HEK293 (cell line): Measurements from ENCODE around the gene C14orf93.
A peak's percentile ranks its signal among the peaks of the same experiment; 100 is the strongest.

Source experiments
- CTCF ChIA-PET: fragments of 350-600 bp; formaldehyde crosslinking; extraction: SDS; loops from one replicate; lab custom pipeline; 2021; ENCODE audit warnings: antibody characterized with exemption; lab: Yijun Ruan, JAX
- POLR2A ChIA-PET: fragments of 300-600 bp; formaldehyde crosslinking; extraction: SDS; loops from one replicate; lab custom pipeline; 2020; ENCODE audit warnings: antibody characterized with exemption, inconsistent platforms; lab: Yijun Ruan, JAX
- H3K27ac ChIP-seq: fragments of 200-500 bp; sonication (Bioruptor generic); 2 replicates; pipeline ENCODE4 v1.5.1; 2014; ENCODE audit warnings: low read depth, low read length, control low read depth, inconsistent platforms; ENCODE audit errors: extremely low read depth
- H3K36me3 ChIP-seq, 2 experiments: fragments of 200-500 bp in 1 of 2; sonication (Bioruptor generic) in 1 of 2; 1 replicate in 1 of 2; 2 replicates in 1 of 2; pipeline ENCODE4 v1.5.1; 2014 to 2017; ENCODE audit warnings: inconsistent platforms in 2 of 2, low read length in 2 of 2; ENCODE audit not compliant: control insufficient read depth in 2 of 2, insufficient read depth in 1 of 2
- H3K4me1 ChIP-seq: fragments of 200-500 bp; sonication (Bioruptor generic); 2 replicates; pipeline ENCODE4 v1.5.1; 2014; ENCODE audit warnings: mild to moderate bottlenecking, low read length, inconsistent platforms; ENCODE audit not compliant: control insufficient read depth, insufficient read depth
- H3K4me3 ChIP-seq: 2 replicates; pipeline ENCODE4 v1.5.1; 2011; ENCODE audit warnings: low read depth, mild to moderate bottlenecking, control low read depth, low read length, moderate library complexity
- H3K9me3 ChIP-seq: fragments of 200-500 bp; sonication (Bioruptor generic); 2 replicates; pipeline ENCODE4 v1.5.1; 2014; ENCODE audit warnings: low read depth, low read length, inconsistent platforms; ENCODE audit not compliant: control insufficient read depth, insufficient read depth
- GLI2 ChIP-seq: fragments of 450-650 bp; formaldehyde crosslinking; IDR thresholded peaks from 2 replicates; pipeline ENCODE4; 2017; ENCODE audit warnings: missing biosample characterization, missing genetic modification characterization, low read depth, borderline replicate concordance
- GLIS2 ChIP-seq: fragments of 450-650 bp; formaldehyde crosslinking; IDR thresholded peaks from 2 replicates; pipeline ENCODE4 v1.5.1; 2016; ENCODE audit warnings: missing biosample characterization, missing genetic modification characterization
- IKZF3 ChIP-seq: fragments of 450-650 bp; IDR thresholded peaks from 2 replicates; pipeline ENCODE4 v1.5.0; 2018; ENCODE audit warnings: missing biosample characterization, mild to moderate bottlenecking, missing genetic modification characterization, moderate library complexity
- PRDM6 ChIP-seq: fragments of 450-650 bp; formaldehyde crosslinking; IDR thresholded peaks from 2 replicates; pipeline ENCODE4 v1.5.1; 2017; ENCODE audit warnings: missing biosample characterization, missing genetic modification characterization
- ZBTB20 ChIP-seq: fragments of 450-650 bp; formaldehyde crosslinking; IDR thresholded peaks from 2 replicates; pipeline ENCODE4 v1.5.1; 2016; ENCODE audit warnings: missing biosample characterization, missing genetic modification characterization
- ZBTB44 ChIP-seq: fragments of 450-650 bp; IDR thresholded peaks from 2 replicates; pipeline ENCODE4 v1.5.1; 2018; ENCODE audit warnings: missing biosample characterization, mild to moderate bottlenecking, missing genetic modification characterization
- ZBTB8A ChIP-seq: fragments of 450-650 bp; formaldehyde crosslinking; IDR thresholded peaks from 2 replicates; pipeline ENCODE4 v1.5.1; 2016; ENCODE audit warnings: missing biosample characterization, missing genetic modification characterization
- ZFHX2 ChIP-seq: fragments of 450-650 bp; formaldehyde crosslinking; conservative IDR thresholded peaks from 2 replicates; pipeline ENCODE4 v1.5.1; 2016; ENCODE audit warnings: missing biosample characterization, missing genetic modification characterization
- ZFP41 ChIP-seq: fragments of 450-650 bp; formaldehyde crosslinking; IDR thresholded peaks from 2 replicates; pipeline ENCODE4 v1.5.1; 2016; ENCODE audit warnings: missing biosample characterization, missing genetic modification characterization, borderline replicate concordance
- ZIC2 ChIP-seq: fragments of 450-650 bp; formaldehyde crosslinking; IDR thresholded peaks from 2 replicates; pipeline ENCODE4 v1.5.1; 2016; ENCODE audit warnings: missing biosample characterization, missing genetic modification characterization
- ZNF112 ChIP-seq: fragments of 450-650 bp; formaldehyde crosslinking; IDR thresholded peaks from 2 replicates; pipeline ENCODE4 v1.5.0; 2017; ENCODE audit warnings: missing biosample characterization, missing genetic modification characterization
- ZNF23 ChIP-seq: fragments of 450-650 bp; formaldehyde crosslinking; IDR thresholded peaks from 2 replicates; pipeline ENCODE4 v1.5.1; 2016; ENCODE audit warnings: missing biosample characterization, missing genetic modification characterization, borderline replicate concordance
- ZNF26 ChIP-seq: fragments of 450-650 bp; formaldehyde crosslinking; IDR thresholded peaks from 2 replicates; pipeline ENCODE4 v1.5.1; 2016; ENCODE audit warnings: missing biosample characterization, missing genetic modification characterization
- ZNF335 ChIP-seq: fragments of 450-650 bp; formaldehyde crosslinking; conservative IDR thresholded peaks from 2 replicates; pipeline ENCODE4 v1.5.1; 2016; ENCODE audit warnings: missing biosample characterization, missing genetic modification characterization
- ZNF341 ChIP-seq: fragments of 450-650 bp; formaldehyde crosslinking; IDR thresholded peaks from 2 replicates; pipeline ENCODE4; 2016; ENCODE audit warnings: low read depth, missing biosample characterization, missing genetic modification characterization
- ZNF449 ChIP-seq: fragments of 450-650 bp; formaldehyde crosslinking; IDR thresholded peaks from 2 replicates; pipeline ENCODE4 v1.5.1; 2017; ENCODE audit warnings: missing biosample characterization, mild to moderate bottlenecking, missing genetic modification characterization, moderate library complexity
- ZNF473 ChIP-seq: fragments of 450-650 bp; formaldehyde crosslinking; IDR thresholded peaks from 2 replicates; pipeline ENCODE4 v1.5.1; 2017; ENCODE audit warnings: missing biosample characterization, missing genetic modification characterization
- ZNF514 ChIP-seq: fragments of 450-650 bp; formaldehyde crosslinking; IDR thresholded peaks from 2 replicates; pipeline ENCODE4 v1.5.1; 2016; ENCODE audit warnings: missing biosample characterization, missing genetic modification characterization
- ZNF654 ChIP-seq: fragments of 450-650 bp; formaldehyde crosslinking; IDR thresholded peaks from 2 replicates; pipeline ENCODE4 v1.5.1; 2016; ENCODE audit warnings: low read depth, missing biosample characterization, missing genetic modification characterization
- ZNF664 ChIP-seq: fragments of 450-650 bp; formaldehyde crosslinking; IDR thresholded peaks from 2 replicates; pipeline ENCODE4 v1.5.1; 2016; ENCODE audit warnings: missing biosample characterization, missing genetic modification characterization
- TF ChIP-seq, protein P1 (sequence below): fragments of 450-650 bp; formaldehyde crosslinking; IDR thresholded peaks from 2 replicates; pipeline ENCODE4 v1.5.1; 2017; ENCODE audit warnings: missing biosample characterization, missing genetic modification characterization

The C14orf93 gene

GRCh38 chr14:22982477-22983245, 27.3 kb downstream of the C14orf93 start, which contains the start of gene AJUBA (continued):
- no peak for TF ChIP-seq ZBTB44
- 0 out of 2 replicates have a peak, but pooled peaks have one; percentile 6 for TF ChIP-seq ZNF654 (tag by site-specific recombination)

GRCh38 chr14:22981876-22982476, 28.0 kb downstream of the C14orf93 start:
- peak overlapping the region; percentile 77 for H3K4me3 ChIP-seq
- peak; percentile 58; the same call in 1 of the 2 replicates for TF ChIP-seq ZIC2 (tag by site-specific recombination)
- TF ChIP-seq GLIS2 (tag by site-specific recombination) = no peak
- TF ChIP-seq ZNF473 (tag by site-specific recombination) = no peak
- TF ChIP-seq ZFHX2 (tag by site-specific recombination) = peak; percentile 3; the same call in 1 of the 2 replicates
- 0 out of 2 replicates have a peak, but pooled peaks have one; percentile 28 for TF ChIP-seq ZBTB8A (tag by site-specific recombination)
- TF ChIP-seq ZNF341 (tag by site-specific recombination) = 0 out of 2 replicates have a peak, but pooled peaks have one; percentile 2
- no peak for TF ChIP-seq GLI2 (tag by site-specific recombination)
- TF ChIP-seq ZNF664 (tag by site-specific recombination) = no peak
- no peak for TF ChIP-seq ZNF26 (tag by site-specific recombination)
- TF ChIP-seq ZNF449 = no peak
- no peak for TF ChIP-seq ZNF654 (tag by site-specific recombination)
- peak; percentile 67; the same call in 1 of the 2 replicates for TF ChIP-seq ZBTB20 (tag by site-specific recombination)
- TF ChIP-seq, protein P1, sequence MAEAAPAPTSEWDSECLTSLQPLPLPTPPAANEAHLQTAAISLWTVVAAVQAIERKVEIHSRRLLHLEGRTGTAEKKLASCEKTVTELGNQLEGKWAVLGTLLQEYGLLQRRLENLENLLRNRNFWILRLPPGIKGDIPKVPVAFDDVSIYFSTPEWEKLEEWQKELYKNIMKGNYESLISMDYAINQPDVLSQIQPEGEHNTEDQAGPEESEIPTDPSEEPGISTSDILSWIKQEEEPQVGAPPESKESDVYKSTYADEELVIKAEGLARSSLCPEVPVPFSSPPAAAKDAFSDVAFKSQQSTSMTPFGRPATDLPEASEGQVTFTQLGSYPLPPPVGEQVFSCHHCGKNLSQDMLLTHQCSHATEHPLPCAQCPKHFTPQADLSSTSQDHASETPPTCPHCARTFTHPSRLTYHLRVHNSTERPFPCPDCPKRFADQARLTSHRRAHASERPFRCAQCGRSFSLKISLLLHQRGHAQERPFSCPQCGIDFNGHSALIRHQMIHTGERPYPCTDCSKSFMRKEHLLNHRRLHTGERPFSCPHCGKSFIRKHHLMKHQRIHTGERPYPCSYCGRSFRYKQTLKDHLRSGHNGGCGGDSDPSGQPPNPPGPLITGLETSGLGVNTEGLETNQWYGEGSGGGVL (tag by site-specific recombination) = no peak
- no peak for TF ChIP-seq PRDM6 (tag by site-specific recombination)
- TF ChIP-seq ZNF23 (tag by site-specific recombination) = no peak
- 0 out of 2 replicates have a peak, but pooled peaks have one; percentile 10 for TF ChIP-seq IKZF3 (tag by site-specific recombination)
- TF ChIP-seq ZNF335 = peak; percentile 82
- TF ChIP-seq ZNF514 = no peak
- no peak for TF ChIP-seq ZNF112 (tag by site-specific recombination)
- no peak for TF ChIP-seq ZFP41
- H3K9me3 ChIP-seq = no peaks in the 10 kb centered on the region
- H3K36me3 ChIP-seq = peaks cover 0 to 8% of the 10 kb centered on the region in 2 experiments; a peak in 2 of 3 replicates
- H3K4me1 ChIP-seq = peaks cover 27% of the 10 kb centered on the region
- ChIA-PET POLR2A (interaction anchor here (0.6 to 3.7 kb wide), 21 partner anchors 9 to 131 kb away, joined by 3 to 31 read pairs (median 9); partner anchors contain the start of genes ACIN1, C14orf119, HAUS4 and PRMT5), CTCF (interaction anchor here (0.5 to 17.9 kb wide), 20 partner anchors 7 to 426 kb away, joined by 3 to 469 read pairs (median 4); partner anchors contain the start of genes CDH24 and PRMT5)
- peak overlapping the region; percentile 38; the same call in 1 of the 2 replicates for H3K27ac ChIP-seq
